Dendritic cell treated with granulocyte-macrophage colony-stimulating factor and Interleukin-4, amounts not matched to agents 40 ng/mL and 50 ng/mL, for 4 days (primary cell): ENCODE results near the gene ACD.

Source experiments
- H3K27ac Mint-ChIP-seq: one replicate; pipeline ENCODE4 v1.8.0; 2022; ENCODE audit warnings: mild to moderate bottlenecking, mixed read lengths
- H3K27me3 Mint-ChIP-seq: one replicate; pipeline ENCODE4 v1.8.0; 2022; ENCODE audit warnings: mild to moderate bottlenecking, mixed read lengths
- H3K36me3 Mint-ChIP-seq: one replicate; pipeline ENCODE4 v1.8.0; 2022; ENCODE audit warnings: low read depth, mixed read lengths
- H3K4me1 Mint-ChIP-seq: one replicate; pipeline ENCODE4 v1.8.0; 2022; ENCODE audit warnings: low read depth, mixed read lengths
- H3K4me3 Mint-ChIP-seq: one replicate; pipeline ENCODE4 v1.8.0; 2022; ENCODE audit warnings: mild to moderate bottlenecking, moderate library complexity, mixed read lengths
- H3K9me3 Mint-ChIP-seq: one replicate; pipeline ENCODE4 v1.8.0; 2022; ENCODE audit warnings: mixed read lengths
- intact Hi-C: fragments of 100-400 bp; cut with micrococcal nuclease; formaldehyde crosslinking; loops from one replicate; pipeline ENCODE4 v1.15.0; 2022

The ACD gene

DNA sequence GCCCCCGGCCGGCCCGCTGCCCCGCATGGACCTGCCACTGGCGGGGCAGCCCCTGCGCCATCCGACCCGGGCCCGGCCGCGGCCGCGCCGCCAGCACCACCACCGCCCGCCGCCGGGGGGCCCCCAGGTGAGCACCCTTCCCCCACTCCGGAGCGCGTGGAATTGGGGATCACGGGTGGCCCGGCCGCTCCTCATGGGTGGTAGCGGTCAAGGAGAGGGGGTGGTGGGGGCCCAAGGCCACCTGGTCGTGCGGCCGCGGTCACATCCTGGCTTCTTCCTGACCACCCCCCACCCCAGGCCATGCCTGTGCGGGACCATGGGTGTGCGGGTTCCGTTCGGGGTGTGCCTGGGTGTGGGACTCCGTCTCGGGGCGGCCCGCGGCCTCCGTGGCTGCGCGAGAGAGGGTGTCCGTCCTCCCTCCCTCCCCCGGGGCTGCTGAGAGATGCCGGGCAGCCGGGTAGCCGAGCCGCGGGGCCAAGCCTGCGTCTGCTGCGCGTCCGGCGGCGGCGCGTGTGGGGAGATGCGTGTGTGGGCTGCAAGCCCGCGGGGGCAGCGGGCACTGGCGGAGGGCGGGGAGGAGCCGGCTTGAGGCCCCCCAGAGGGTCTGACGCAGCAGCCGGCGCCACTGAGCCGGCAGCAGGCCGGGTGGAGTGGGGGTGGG, 6.8 kb downstream of the ACD start:
- H3K36me3 Mint-ChIP-seq, result peaks cover 21% of the 10 kb centered on the region
- no peak overlapping the region for H3K4me3 Mint-ChIP-seq
- no peaks in the 10 kb centered on the region for H3K9me3 Mint-ChIP-seq
- intact Hi-C loops, result no loop called here
- H3K27ac Mint-ChIP-seq, result no peak overlapping the region
- H3K27me3 Mint-ChIP-seq, result peaks cover 10% of the 10 kb centered on the region
- no peaks in the 10 kb centered on the region for H3K4me1 Mint-ChIP-seq

DNA sequence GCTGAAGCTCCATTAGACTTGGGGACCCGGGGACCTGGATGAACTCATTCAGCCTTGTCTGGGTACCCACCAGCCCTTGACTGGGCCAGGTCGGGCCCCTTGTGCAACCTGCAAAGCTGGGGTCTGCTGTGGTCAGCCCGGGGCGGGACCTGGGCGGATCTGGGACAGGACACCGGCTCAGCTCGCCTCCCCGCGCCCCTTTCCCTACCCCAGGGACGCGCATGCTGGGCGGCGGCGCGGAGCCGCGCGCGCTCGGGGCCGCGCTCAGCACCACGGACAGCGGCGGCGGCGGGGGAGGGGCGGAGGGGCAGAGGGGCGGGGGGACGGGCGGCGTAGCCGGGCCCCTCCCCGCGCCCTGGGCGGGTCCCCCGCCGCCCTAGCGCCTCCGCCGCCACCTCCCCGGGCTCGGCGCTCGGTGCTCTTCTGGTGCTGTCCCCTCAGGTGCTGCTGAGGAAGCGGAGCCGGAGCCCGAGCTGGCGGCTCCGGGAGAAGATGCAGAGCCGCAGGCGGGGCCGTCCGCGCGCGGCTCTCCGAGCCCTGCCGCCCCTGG, 7.4 kb downstream of the ACD start:
- H3K4me1 Mint-ChIP-seq, result no peaks in the 10 kb centered on the region
- no peak overlapping the region for H3K4me3 Mint-ChIP-seq
- peaks cover 10% of the 10 kb centered on the region for H3K27me3 Mint-ChIP-seq
- intact Hi-C loops, result no loop called here
- no peak overlapping the region for H3K27ac Mint-ChIP-seq
- H3K9me3 Mint-ChIP-seq, result no peaks in the 10 kb centered on the region
- H3K36me3 Mint-ChIP-seq, result peaks cover 15% of the 10 kb centered on the region

- intact Hi-C loops, result no loop called here
- H3K4me1 Mint-ChIP-seq, result no peaks in the 10 kb centered on the region
- no peaks in the 10 kb centered on the region for H3K9me3 Mint-ChIP-seq
- peaks cover 10% of the 10 kb centered on the region for H3K27me3 Mint-ChIP-seq
- H3K36me3 Mint-ChIP-seq, result peaks cover 7% of the 10 kb centered on the region
- no peak overlapping the region for H3K27ac Mint-ChIP-seq
- no peak overlapping the region for H3K4me3 Mint-ChIP-seq
Observed at GRCh38 chr16:67651847-67652246, 8.2 kb downstream of the ACD start.

DNA sequence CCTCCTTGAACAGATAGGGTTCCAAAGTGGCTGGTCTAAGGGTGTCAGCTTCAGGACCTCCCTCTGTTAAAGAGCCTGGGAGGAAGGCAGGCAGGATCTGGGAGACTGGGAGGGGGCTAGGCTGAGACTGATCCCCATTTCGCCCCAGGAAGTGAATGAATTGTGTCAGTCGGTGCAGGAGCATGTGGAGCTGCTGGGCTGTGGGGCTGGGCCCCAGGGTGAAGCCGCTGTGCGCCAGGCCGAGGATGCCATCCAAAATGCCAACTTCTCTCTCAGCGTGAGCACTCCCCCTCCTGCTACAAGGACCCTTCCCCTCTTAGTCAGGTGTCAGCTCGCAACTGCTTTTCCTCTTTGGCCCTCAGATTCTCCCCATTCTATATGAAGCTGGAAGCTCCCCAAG, 9.0 kb downstream of the ACD start:
- Mint-ChIP-seq H3K4me1 (no peaks in the 10 kb centered on the region), H3K27me3 (peaks cover 13% of the 10 kb centered on the region), H3K4me3 (no peak overlapping the region), H3K9me3 (no peaks in the 10 kb centered on the region), H3K27ac (no peak overlapping the region), H3K36me3 (no peaks in the 10 kb centered on the region)
- intact Hi-C loops, result no loop called here

GRCh38 chr16:67650023-67650422, 10.0 kb downstream of the ACD start:
- intact Hi-C loops, result no loop called here
- H3K36me3 Mint-ChIP-seq, result no peaks in the 10 kb centered on the region
- no peaks in the 10 kb centered on the region for H3K4me1 Mint-ChIP-seq
- peaks cover 23% of the 10 kb centered on the region for H3K27me3 Mint-ChIP-seq
- H3K4me3 Mint-ChIP-seq, result no peak overlapping the region
- H3K9me3 Mint-ChIP-seq, result no peaks in the 10 kb centered on the region
- H3K27ac Mint-ChIP-seq, result no peak overlapping the region

GRCh38 chr16:67649494-67649931, 10.5 kb downstream of the ACD start:
- H3K27me3 Mint-ChIP-seq, result peaks cover 25% of the 10 kb centered on the region
- intact Hi-C loops, result no loop called here
- H3K9me3 Mint-ChIP-seq, result no peaks in the 10 kb centered on the region
- H3K27ac Mint-ChIP-seq, result no peak overlapping the region
- no peaks in the 10 kb centered on the region for H3K4me1 Mint-ChIP-seq
- no peak overlapping the region for H3K4me3 Mint-ChIP-seq
- H3K36me3 Mint-ChIP-seq, result no peaks in the 10 kb centered on the region

DNA sequence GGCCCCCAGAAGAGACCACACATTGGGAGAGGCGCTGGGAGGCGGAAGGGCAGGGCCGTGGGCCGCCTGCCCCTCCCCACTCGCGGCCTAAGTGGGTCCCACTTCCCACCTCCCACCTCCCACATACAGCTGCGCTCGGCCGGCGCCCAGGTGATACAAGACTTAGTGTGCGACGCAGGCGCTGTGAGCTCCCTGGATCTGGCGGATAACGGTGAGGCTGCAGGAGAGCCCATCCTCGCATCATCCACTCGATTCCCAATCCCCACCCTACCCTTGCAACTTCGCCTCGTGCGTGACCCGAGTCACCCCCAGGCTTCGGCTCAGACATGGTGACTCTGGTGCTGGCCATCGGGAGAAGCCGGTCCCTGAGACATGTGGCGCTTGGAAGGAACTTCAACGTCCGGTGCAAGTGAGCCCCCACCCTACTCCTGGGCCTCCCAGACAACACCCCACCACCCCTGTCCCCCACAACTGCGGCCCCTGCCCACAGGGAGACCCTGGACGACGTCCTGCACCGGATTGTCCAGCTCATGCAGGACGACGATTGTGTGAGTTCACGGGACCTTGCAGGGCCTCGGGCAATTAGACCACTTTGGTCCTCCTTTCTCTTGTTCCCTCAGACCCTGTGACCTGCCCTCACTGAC, 11.2 kb downstream of the ACD start:
- Mint-ChIP-seq H3K4me1 (no peaks in the 10 kb centered on the region), H3K9me3 (no peaks in the 10 kb centered on the region), H3K27ac (no peak overlapping the region), H3K36me3 (no peaks in the 10 kb centered on the region), H3K27me3 (peaks cover 32% of the 10 kb centered on the region), H3K4me3 (no peak overlapping the region)
- intact Hi-C loops, result no loop called here

GRCh38 chr16:67648088-67648763, 11.8 kb downstream of the ACD start:
- no peaks in the 10 kb centered on the region for H3K4me1 Mint-ChIP-seq
- peaks cover 35% of the 10 kb centered on the region for H3K27me3 Mint-ChIP-seq
- intact Hi-C loops, result no loop called here
- no peak overlapping the region for H3K4me3 Mint-ChIP-seq
- H3K36me3 Mint-ChIP-seq, result no peaks in the 10 kb centered on the region
- no peak overlapping the region for H3K27ac Mint-ChIP-seq
- no peaks in the 10 kb centered on the region for H3K9me3 Mint-ChIP-seq

DNA sequence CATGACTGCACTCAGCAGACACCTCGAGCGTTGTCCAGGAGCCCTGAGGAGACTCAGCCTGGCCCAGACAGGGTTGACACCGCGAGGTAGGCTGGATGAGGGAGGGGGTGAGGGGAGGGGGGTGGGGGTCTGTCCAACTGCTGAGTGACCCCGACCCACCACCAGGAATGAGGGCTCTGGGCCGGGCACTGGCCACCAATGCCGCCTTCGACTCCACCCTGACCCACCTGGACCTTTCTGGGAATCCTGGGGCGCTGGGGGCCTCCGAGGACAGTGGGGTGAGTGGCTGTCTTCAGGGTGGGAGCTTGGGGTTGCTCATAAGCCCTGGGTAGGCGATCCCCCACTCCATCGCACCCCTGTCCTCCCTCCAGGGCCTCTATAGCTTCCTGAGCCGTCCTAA, 12.4 kb downstream of the ACD start:
- no peaks in the 10 kb centered on the region for H3K9me3 Mint-ChIP-seq
- H3K4me1 Mint-ChIP-seq, result no peaks in the 10 kb centered on the region
- H3K36me3 Mint-ChIP-seq, result no peaks in the 10 kb centered on the region
- no peak overlapping the region for H3K27ac Mint-ChIP-seq
- H3K4me3 Mint-ChIP-seq, result no peak overlapping the region
- intact Hi-C loops, result no loop called here
- peaks cover 35% of the 10 kb centered on the region for H3K27me3 Mint-ChIP-seq

DNA sequence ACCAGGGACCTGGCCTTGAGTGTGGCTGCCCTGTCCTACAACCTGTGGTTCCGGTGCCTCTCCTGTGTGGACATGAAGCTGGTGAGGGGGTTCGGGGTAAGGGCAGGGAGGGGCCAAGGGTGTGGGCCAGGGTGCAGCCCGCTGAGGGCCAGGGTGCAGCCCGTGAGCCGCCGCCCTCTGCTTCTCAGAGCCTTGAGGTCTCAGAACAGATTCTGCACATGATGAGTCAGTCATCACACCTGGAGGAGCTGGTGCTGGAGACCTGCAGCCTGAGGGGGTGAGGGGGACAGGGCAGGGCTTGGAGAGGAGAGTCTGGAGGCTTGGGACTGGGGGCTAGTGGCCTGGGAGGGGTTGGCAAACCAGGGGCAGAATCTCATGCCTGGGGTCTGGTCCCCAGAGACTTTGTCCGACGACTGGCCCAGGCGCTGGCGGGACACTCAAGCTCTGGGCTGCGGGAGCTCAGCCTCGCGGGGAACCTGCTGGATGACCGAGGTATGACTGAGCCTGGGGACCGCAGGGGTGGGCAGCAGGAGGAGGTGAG, 12.9 kb downstream of the ACD start:
- peaks cover 36% of the 10 kb centered on the region for H3K27me3 Mint-ChIP-seq
- H3K4me3 Mint-ChIP-seq, result no peak overlapping the region
- intact Hi-C loops, result no loop called here
- H3K27ac Mint-ChIP-seq, result peak overlapping the region; percentile 43
- H3K9me3 Mint-ChIP-seq, result no peaks in the 10 kb centered on the region
- H3K36me3 Mint-ChIP-seq, result no peaks in the 10 kb centered on the region
- no peaks in the 10 kb centered on the region for H3K4me1 Mint-ChIP-seq

GRCh38 chr16:67645397-67646121, 14.5 kb downstream of the ACD start:
- Mint-ChIP-seq H3K27me3 (peaks cover 28% of the 10 kb centered on the region), H3K36me3 (no peaks in the 10 kb centered on the region), H3K27ac (no peak overlapping the region), H3K4me1 (no peaks in the 10 kb centered on the region), H3K4me3 (peak overlapping the region; percentile 60), H3K9me3 (no peaks in the 10 kb centered on the region)
- intact Hi-C loops, result no loop called here

GRCh38 chr16:67644038-67644437, 16.0 kb downstream of the ACD start:
- no peak overlapping the region for H3K4me3 Mint-ChIP-seq
- peaks cover 26% of the 10 kb centered on the region for H3K27me3 Mint-ChIP-seq
- H3K27ac Mint-ChIP-seq, result peak overlapping the region; percentile 53
- intact Hi-C loops, result no loop called here
- no peaks in the 10 kb centered on the region for H3K9me3 Mint-ChIP-seq
- peaks cover 14% of the 10 kb centered on the region for H3K36me3 Mint-ChIP-seq
- H3K4me1 Mint-ChIP-seq, result no peaks in the 10 kb centered on the region

DNA sequence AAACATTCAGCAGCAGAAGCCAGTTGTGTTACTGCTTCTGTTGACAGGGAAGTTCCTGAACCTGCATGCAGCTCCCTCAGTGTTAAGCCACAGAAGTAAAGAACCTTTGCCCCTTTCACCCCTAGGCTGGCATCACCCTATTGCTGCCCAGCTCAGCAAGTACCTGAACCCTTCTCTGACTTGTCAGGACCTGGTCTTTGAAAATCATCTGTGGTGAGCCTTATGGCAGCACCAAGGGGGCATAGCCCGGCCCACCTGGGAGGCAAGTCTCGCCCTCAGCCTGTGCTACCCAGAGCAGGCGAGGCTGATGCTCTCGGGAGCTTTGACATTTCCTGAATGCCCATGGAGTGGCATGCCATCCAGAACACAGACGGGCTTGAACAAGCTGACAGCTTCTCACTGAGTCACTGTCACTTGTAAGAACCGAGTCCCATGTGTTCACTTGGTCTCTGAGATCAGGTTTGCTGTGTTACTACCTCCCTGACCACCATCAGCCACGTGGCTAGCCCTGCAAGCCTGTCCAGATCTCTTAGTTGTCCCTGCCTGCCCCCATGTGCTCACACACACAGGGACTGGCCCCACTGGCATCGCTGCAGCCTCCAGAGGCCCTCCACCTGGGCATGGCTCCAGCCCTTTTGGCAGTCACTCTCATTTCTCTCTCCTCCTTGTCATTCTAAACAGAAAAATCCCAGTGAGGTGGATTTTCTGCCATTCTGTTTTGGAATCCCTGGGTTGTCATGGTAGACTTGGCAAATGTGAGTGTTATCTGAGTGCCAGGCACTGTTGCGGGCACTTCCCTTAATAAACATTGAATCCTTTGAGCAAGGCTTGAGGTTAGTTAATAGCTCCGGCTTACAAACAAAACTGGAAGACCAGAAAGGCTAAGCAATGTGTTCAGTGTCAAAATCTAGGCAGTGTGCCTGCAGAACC, 18.0 kb downstream of the ACD start:
- Mint-ChIP-seq H3K36me3 (peaks cover 34% of the 10 kb centered on the region), H3K27me3 (peaks cover 26% of the 10 kb centered on the region), H3K27ac (no peak overlapping the region), H3K4me1 (no peaks in the 10 kb centered on the region), H3K9me3 (no peaks in the 10 kb centered on the region), H3K4me3 (no peak overlapping the region)
- intact Hi-C loops, result no loop called here
